ENCODE results near the gene DOCK11.

DNA sequence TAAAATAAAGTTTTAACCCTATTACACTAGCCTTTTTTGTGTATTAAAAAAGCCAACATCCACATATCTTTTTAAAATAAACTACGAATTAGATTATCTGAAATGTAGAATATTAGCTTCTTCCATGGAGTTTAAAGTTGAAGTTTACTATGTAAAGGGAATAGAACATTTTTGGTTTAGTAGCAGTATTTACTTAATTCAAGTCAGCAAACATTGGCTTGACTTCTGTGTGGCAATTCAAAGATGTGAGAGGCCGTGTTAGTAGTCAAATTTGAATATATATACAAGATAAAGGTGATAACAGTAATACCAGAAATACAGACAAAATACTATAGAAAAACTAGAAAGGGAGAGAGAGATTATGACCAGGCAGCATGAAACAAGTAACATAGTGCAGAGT, 116.7 kb downstream of the DOCK11 start:
- TF ChIP-seq, protein P1, sequence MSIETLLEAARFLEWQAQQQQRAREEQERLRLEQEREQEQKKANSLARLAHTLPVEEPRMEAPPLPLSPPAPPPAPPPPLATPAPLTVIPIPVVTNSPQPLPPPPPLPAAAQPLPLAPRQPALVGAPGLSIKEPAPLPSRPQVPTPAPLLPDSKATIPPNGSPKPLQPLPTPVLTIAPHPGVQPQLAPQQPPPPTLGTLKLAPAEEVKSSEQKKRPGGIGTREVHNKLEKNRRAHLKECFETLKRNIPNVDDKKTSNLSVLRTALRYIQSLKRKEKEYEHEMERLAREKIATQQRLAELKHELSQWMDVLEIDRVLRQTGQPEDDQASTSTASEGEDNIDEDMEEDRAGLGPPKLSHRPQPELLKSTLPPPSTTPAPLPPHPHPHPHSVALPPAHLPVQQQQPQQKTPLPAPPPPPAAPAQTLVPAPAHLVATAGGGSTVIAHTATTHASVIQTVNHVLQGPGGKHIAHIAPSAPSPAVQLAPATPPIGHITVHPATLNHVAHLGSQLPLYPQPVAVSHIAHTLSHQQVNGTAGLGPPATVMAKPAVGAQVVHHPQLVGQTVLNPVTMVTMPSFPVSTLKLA (conservative IDR thresholded peaks at IDR 0.05): no peak
- TF ChIP-seq TRIM24 (IDR thresholded peaks at IDR 0.05): no peak
